ENCODE data around the gene ZBBX. TPM values are rescaled to one million over a fixed set of nuclear protein-coding genes. Genes with fewer than 3 reads are reported as not detected.
"Not testable (repeated sequence)": the region's sequence is repeated elsewhere in the genome, so short reads cannot be mapped to it uniquely, and the experiment has no call there.

ZBBX gene
- not detected for total RNA-seq

GRCh38 chr3:167380004-167380689, at the start of gene ZBBX:
TSS of gene ZBBX (minus strand) at chr3:167380297. CDS start at chr3:167372901, 7,396 bp downstream.
- H3K27me3 Mint-ChIP-seq (ENCODE audit: low read depth): peaks cover 6% of the 10 kb centered on the region
- peak within 1 kb of the TSS; percentile 80 for H3K4me3 Mint-ChIP-seq
- no peaks in the 10 kb centered on the region for H3K36me3 Mint-ChIP-seq (ENCODE audit: insufficient read depth)
- H3K4me1 Mint-ChIP-seq (ENCODE audit: low read depth): peaks cover 6% of the 10 kb centered on the region
- DNase-seq (peak; percentile 72), ATAC-seq (peak; percentile 93)
- no peaks in the 10 kb centered on the region for H3K9me3 Mint-ChIP-seq

GRCh38 chr3:167426962-167427361, 46.9 kb upstream of the ZBBX start:
- not testable (repeated sequence) for H3K9me3 Mint-ChIP-seq; H3K4me3 Mint-ChIP-seq; H3K4me1 Mint-ChIP-seq (ENCODE audit: low read depth); H3K27me3 Mint-ChIP-seq (ENCODE audit: low read depth); H3K36me3 Mint-ChIP-seq (ENCODE audit: insufficient read depth); DNase-seq; ATAC-seq

DNA sequence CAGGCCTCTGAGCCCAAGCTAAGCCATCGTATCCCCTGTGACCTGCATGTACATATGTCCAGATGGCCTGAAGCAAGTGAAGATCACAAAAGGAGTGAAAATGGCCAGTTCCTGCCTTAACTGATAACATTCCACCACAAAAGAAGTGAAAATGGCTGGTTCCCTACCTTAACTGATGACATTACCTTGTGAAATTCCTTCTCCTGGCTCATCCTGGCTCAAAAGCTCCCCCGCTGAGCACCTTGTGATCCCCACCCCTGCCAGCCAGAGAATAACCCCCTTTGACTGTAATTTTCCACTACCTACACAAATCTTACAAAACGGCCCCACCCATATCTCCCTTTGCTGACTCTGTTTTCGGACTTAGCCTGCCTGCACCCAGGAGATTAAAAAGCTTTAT, 42.3 kb upstream of the ZBBX start:
- H3K36me3 Mint-ChIP-seq (ENCODE audit: insufficient read depth); H3K4me1 Mint-ChIP-seq (ENCODE audit: low read depth); H3K4me3 Mint-ChIP-seq; H3K27me3 Mint-ChIP-seq (ENCODE audit: low read depth); DNase-seq; ATAC-seq; H3K9me3 Mint-ChIP-seq: not testable (repeated sequence)

- Mint-ChIP-seq H3K4me3 (no peak overlapping the region), H3K4me1 (ENCODE audit: low read depth) (no peaks in the 10 kb centered on the region), H3K36me3 (ENCODE audit: insufficient read depth) (no peaks in the 10 kb centered on the region), H3K27me3 (ENCODE audit: low read depth) (no peaks in the 10 kb centered on the region), H3K9me3 (no peaks in the 10 kb centered on the region)
- ATAC-seq (no peak), DNase-seq (no peak)
Measured at GRCh38 chr3:167409611-167410010, 29.5 kb upstream of the ZBBX start.

DNA sequence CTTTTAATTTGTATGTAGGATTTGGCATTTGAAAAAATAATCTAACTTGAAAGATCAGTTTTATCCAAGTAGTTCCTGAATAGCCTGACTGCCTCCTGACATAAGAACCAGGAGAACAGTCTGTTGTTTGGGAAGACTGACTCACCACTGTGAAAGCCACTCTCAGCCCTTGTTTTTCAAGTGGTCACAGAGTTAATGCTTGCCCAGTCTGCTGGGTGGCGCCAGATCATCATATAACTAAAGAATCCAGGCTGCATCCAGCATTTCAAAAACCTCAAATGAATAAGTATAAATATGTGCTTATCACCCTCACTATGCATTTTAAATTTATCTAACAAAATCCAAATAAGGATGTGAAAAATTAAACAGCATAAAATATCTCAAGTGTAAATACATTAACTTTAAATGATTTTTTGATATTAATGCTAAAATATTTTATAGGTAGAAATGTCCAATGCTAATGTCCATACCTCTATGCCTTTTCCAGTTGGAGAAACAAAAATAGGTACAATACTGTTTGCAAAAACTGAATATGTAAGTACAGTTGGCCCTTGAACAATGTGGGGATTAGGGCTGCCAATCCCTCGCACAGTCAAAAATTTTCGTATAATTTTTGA, 26.9 kb upstream of the ZBBX start:
- Mint-ChIP-seq H3K9me3 (no peaks in the 10 kb centered on the region), H3K27me3 (ENCODE audit: low read depth) (no peaks in the 10 kb centered on the region), H3K4me3 (no peak overlapping the region), H3K4me1 (ENCODE audit: low read depth) (no peaks in the 10 kb centered on the region), H3K36me3 (ENCODE audit: insufficient read depth) (no peaks in the 10 kb centered on the region)
- DNase-seq (no peak), ATAC-seq (no peak)

DNA sequence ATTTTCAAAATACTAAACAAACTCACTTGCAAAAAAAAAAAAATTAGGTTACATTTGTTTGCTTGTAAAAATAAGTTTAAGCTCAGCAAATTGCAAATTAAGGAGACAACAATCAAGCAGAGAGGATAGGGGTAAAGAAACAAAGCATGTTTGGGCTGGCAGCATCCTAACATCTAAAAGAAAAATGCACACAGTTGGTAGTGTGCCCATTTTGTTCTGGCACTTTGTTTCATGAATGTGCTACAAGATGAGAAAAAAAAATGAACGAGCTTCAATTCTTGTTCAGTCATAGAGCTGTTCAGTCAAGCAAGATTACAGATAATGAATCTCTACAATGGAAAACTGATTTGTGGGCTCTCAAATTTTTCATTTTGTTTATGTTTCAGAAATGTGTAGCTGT, 17.7 kb upstream of the ZBBX start:
- Mint-ChIP-seq H3K27me3 (ENCODE audit: low read depth) (peaks cover 7% of the 10 kb centered on the region), H3K4me1 (ENCODE audit: low read depth) (no peaks in the 10 kb centered on the region), H3K36me3 (ENCODE audit: insufficient read depth) (no peaks in the 10 kb centered on the region), H3K4me3 (no peak overlapping the region), H3K9me3 (no peaks in the 10 kb centered on the region)
- ATAC-seq (no peak), DNase-seq (no peak)

- Mint-ChIP-seq H3K9me3 (no peaks in the 10 kb centered on the region), H3K36me3 (ENCODE audit: insufficient read depth) (no peaks in the 10 kb centered on the region), H3K4me3 (no peak overlapping the region), H3K27me3 (ENCODE audit: low read depth) (peaks cover 11% of the 10 kb centered on the region), H3K4me1 (ENCODE audit: low read depth) (no peaks in the 10 kb centered on the region)
- ATAC-seq (no peak), DNase-seq (no peak)
Measured at GRCh38 chr3:167396075-167396474, 16.0 kb upstream of the ZBBX start.

DNA sequence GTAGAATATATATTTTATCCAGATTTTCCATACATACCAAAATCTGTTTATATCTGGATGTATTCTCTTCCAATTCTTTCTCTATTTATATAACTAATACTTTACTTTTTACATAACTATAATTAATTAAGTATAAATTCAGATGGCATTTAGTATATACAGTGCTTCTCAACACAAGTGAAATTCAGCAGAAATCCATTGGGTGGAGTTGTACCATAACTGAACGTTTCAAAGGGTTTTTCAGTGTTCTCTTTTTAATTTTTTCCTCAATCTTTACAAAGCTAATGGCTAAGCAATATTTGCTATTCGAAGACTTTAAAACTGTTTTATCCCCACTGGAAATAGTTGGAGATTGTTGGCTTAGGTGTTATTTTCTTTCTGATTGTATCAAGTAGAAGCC, 13.9 kb upstream of the ZBBX start:
- H3K9me3 Mint-ChIP-seq: no peaks in the 10 kb centered on the region
- no peaks in the 10 kb centered on the region for H3K36me3 Mint-ChIP-seq (ENCODE audit: insufficient read depth)
- peaks cover 11% of the 10 kb centered on the region for H3K27me3 Mint-ChIP-seq (ENCODE audit: low read depth)
- H3K4me1 Mint-ChIP-seq (ENCODE audit: low read depth): no peaks in the 10 kb centered on the region
- no peak for DNase-seq
- no peak for ATAC-seq
- H3K4me3 Mint-ChIP-seq: no peak overlapping the region

DNA sequence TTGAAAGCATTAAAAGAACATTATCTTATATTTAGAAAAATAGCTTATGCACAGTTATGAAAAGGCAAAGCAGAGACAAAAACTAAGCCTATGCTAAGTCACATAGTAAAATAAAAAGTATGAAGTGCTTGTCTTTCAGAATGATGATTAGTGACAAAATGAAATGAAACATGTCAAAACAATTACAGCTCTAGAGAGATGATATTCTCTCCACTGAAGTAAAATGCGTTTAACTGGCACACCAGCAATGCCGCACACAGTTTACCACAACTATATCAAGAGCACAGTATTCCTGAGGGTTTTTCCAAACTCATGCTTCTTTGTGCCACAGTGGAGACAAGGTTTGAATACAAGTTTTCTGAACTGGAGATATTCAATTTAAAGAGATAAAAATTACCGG, 2.1 kb upstream of the ZBBX start:
- Mint-ChIP-seq H3K4me1 (ENCODE audit: low read depth) (peaks cover 6% of the 10 kb centered on the region), H3K27me3 (ENCODE audit: low read depth) (peaks cover 6% of the 10 kb centered on the region), H3K4me3 (no peak overlapping the region), H3K9me3 (no peaks in the 10 kb centered on the region), H3K36me3 (ENCODE audit: insufficient read depth) (no peaks in the 10 kb centered on the region)
- DNase-seq: no peak
- ATAC-seq: no peak

- H3K4me1 Mint-ChIP-seq (ENCODE audit: low read depth): peaks cover 6% of the 10 kb centered on the region
- DNase-seq: no peak
- no peak for ATAC-seq
- no peak overlapping the region for H3K4me3 Mint-ChIP-seq
- H3K36me3 Mint-ChIP-seq (ENCODE audit: insufficient read depth): no peaks in the 10 kb centered on the region
- no peaks in the 10 kb centered on the region for H3K9me3 Mint-ChIP-seq
- H3K27me3 Mint-ChIP-seq (ENCODE audit: low read depth): peaks cover 6% of the 10 kb centered on the region
Measured at GRCh38 chr3:167375478-167375877, 4.6 kb downstream of the ZBBX start.

DNA sequence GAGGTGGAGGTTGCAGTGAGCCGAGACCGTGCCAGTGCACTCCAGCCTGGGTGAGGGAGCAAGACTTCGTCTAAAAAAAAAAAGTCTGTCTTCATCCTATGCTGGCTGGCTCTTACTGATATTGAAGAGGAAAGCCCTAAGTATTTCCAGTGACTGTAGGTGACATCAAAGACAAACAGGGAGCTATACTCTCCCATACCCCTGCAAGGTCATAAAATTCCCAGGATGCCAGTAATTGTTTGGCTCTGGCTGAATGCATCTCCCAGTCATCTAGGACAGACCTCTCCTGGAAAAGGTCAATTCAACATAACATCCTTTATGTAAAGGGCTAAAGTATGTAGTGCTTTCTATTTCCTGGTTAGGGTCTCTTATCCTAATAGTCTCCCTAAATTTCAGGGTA, 8.0 kb downstream of the ZBBX start:
- peaks cover 2% of the 10 kb centered on the region for H3K27me3 Mint-ChIP-seq (ENCODE audit: low read depth)
- ATAC-seq: no peak
- no peaks in the 10 kb centered on the region for H3K36me3 Mint-ChIP-seq (ENCODE audit: insufficient read depth)
- no peaks in the 10 kb centered on the region for H3K9me3 Mint-ChIP-seq
- H3K4me3 Mint-ChIP-seq: no peak overlapping the region
- H3K4me1 Mint-ChIP-seq (ENCODE audit: low read depth): no peaks in the 10 kb centered on the region
- DNase-seq: no peak

DNA sequence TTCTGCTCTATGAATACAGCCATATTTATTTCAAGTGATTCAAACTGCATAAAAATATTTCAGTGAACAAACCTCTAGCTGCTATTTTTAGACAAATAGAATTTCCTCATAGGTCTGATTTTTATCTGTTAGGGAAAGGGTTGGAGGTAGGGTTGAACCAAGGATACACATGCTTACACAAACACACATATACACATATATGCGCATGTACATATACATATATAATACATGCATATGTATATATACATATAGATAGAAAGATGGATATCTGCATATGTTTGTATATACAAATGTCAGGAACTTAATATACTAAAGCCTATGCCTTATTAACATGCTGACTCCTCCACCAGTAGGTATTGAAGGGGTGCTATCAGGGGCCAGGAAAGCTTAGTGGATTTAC, 18.1 kb downstream of the ZBBX start:
- H3K36me3 Mint-ChIP-seq (ENCODE audit: insufficient read depth): no peaks in the 10 kb centered on the region
- ATAC-seq (no peak), DNase-seq (no peak)
- no peaks in the 10 kb centered on the region for H3K27me3 Mint-ChIP-seq (ENCODE audit: low read depth)
- peaks cover 5% of the 10 kb centered on the region for H3K9me3 Mint-ChIP-seq
- no peaks in the 10 kb centered on the region for H3K4me1 Mint-ChIP-seq (ENCODE audit: low read depth)
- H3K4me3 Mint-ChIP-seq: no peak overlapping the region

DNA sequence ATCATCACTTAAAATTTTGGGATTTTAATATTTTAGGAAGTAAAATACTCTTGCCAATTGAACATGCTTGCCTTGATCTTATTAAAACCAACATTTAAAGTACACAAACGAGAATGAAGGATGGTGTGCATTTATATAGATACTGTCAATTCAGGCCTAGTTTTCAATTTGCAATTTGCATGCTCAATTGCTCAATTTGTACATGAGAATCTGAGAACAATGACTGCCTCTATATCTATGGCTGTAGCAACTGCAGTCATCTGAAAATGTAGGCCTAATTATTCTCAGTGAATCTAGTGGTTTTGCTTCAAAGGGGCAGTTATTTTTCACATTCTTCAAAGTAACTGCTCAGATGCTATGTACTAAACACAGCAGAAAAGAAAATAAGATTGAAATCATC, 18.8 kb downstream of the ZBBX start:
- ATAC-seq: no peak
- Mint-ChIP-seq H3K4me1 (ENCODE audit: low read depth) (no peaks in the 10 kb centered on the region), H3K36me3 (ENCODE audit: insufficient read depth) (no peaks in the 10 kb centered on the region), H3K9me3 (peaks cover 8% of the 10 kb centered on the region), H3K27me3 (ENCODE audit: low read depth) (no peaks in the 10 kb centered on the region), H3K4me3 (no peak overlapping the region)
- no peak for DNase-seq

DNA sequence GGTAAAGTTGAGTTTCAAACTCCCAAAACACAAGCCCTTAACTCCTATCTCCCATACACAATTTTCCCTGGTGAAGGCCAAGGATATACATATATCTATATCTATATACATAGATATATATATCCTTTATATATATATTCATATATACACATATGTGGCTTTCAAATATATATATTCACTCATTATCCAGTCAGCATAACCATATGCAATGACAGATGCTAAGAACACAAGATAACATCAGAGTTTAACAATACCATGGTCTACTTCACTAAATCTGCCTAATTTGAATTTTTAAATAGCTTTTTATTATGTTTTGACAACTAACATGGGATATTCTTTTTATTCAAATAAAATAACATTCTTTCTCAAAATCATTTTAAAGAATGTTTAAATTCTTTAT, 24.7 kb downstream of the ZBBX start:
- Mint-ChIP-seq H3K9me3 (peaks cover 8% of the 10 kb centered on the region), H3K4me3 (no peak overlapping the region), H3K36me3 (ENCODE audit: insufficient read depth) (no peaks in the 10 kb centered on the region), H3K4me1 (ENCODE audit: low read depth) (no peaks in the 10 kb centered on the region), H3K27me3 (ENCODE audit: low read depth) (no peaks in the 10 kb centered on the region)
- ATAC-seq (no peak), DNase-seq (no peak)

DNA sequence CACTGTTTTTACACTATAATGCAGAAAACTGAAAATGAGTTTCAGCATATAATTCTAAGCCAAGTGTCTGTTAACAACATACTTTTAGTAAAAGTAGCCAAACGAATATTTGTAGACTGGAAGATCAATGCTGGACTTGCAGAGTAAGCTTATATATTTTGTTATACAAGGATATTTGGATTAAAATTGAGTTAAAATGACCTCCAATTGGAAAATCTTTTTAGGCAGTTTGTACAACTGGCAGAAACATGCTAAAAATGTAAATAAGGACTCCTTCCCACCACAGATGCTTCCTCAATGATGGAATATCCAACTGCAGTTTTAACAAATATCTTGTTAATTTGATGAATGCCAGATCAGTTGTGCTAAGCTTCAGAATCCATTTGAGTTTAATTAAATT, 25.3 kb downstream of the ZBBX start:
- Mint-ChIP-seq H3K27me3 (ENCODE audit: low read depth) (no peaks in the 10 kb centered on the region), H3K9me3 (peaks cover 8% of the 10 kb centered on the region), H3K4me1 (ENCODE audit: low read depth) (no peaks in the 10 kb centered on the region), H3K36me3 (ENCODE audit: insufficient read depth) (no peaks in the 10 kb centered on the region), H3K4me3 (no peak overlapping the region)
- DNase-seq (no peak), ATAC-seq (no peak)
